Tibial nerve (tissue), 4 donors: ENCODE data around the gene RXFP3. TPM values are rescaled to one million over a fixed set of nuclear protein-coding genes. Genes with fewer than 3 reads are reported as not detected.

Experiments used
- DNase-seq, 2 donors: peaks; one replicate each; pipeline ENCODE4 v3.0.0-alpha.2; 2019; ENCODE audit warnings: low spot score in 2 of 2
- H3K27ac ChIP-seq, 4 donors: fragments of 200-600 bp; sonication (generic) in 3 of 4; one replicate each; pipeline ENCODE4 v1.5.1; 2017 to 2019; ENCODE audit warnings: mild to moderate bottlenecking in 1 of 4
- H3K27me3 ChIP-seq, 2 donors: fragments of 200-600 bp; sonication (generic) in 1 of 2; one replicate each; pipeline versions ENCODE4 v1.5.1 to v1.6.0; 2017 to 2019
- H3K36me3 ChIP-seq, 3 donors: fragments of 200-600 bp; sonication (generic); one replicate each; pipeline ENCODE4 v1.5.1; 2018 to 2019
- H3K4me1 ChIP-seq, 4 donors: fragments of 200-600 bp; sonication (generic) in 3 of 4; one replicate each; pipeline ENCODE4 v1.5.1; 2017 to 2019
- H3K4me3 ChIP-seq, 4 donors: fragments of 200-600 bp; sonication (generic) in 3 of 4; one replicate each; pipeline ENCODE4 v1.5.1; 2017 to 2019; ENCODE audit warnings: mild to moderate bottlenecking in 1 of 4, moderate library complexity in 1 of 4
- H3K9me3 ChIP-seq, 4 donors: fragments of 200-600 bp; sonication (generic) in 3 of 4; one replicate each; pipeline ENCODE4 v1.5.1; 2017 to 2019
- EP300 ChIP-seq, 2 donors: sonication (generic); formaldehyde crosslinking; IDR thresholded peaks; one replicate each; pipeline ENCODE4 v1.6.1; 2017; ENCODE audit warnings: antibody characterized with exemption in 2 of 2, mild to moderate bottlenecking in 1 of 2
- POLR2A ChIP-seq, 2 donors: fragments of 450-650 bp; IDR thresholded peaks; one replicate each; pipeline ENCODE4 v1.6.1; 2017; ENCODE audit warnings: antibody characterized with exemption in 2 of 2, mild to moderate bottlenecking in 2 of 2, moderate library complexity in 2 of 2
- WGBS, 2 donors: methylation state at CpG; one replicate each; pipeline ENCODE4 v1.1.5; 2018; 5-methylcytosine and 5-hydroxymethylcytosine counted together
- total RNA-seq, 4 donors: library from RNA; depleted of rRNA; stranded (reverse); fragments of >200 nt; gene quantifications; one replicate each; pipeline ENCODE4 v1.1.0, GENCODE V29; 2016
- TF ChIP-seq, protein P1 (sequence below), 5 experiments: fragments of 200-600 bp in 3 of 5; fragments of 450-650 bp in 2 of 5; sonication (generic) in 3 of 5; IDR thresholded peaks; one replicate each; pipeline ENCODE4 v1.5.1; 2016 to 2019; ENCODE audit warnings: antibody characterized with exemption in 5 of 5, mild to moderate bottlenecking in 3 of 5, moderate library complexity in 2 of 5

RXFP3 gene
- total RNA-seq, 4 donors from 2014 or later, result not detected

DNA sequence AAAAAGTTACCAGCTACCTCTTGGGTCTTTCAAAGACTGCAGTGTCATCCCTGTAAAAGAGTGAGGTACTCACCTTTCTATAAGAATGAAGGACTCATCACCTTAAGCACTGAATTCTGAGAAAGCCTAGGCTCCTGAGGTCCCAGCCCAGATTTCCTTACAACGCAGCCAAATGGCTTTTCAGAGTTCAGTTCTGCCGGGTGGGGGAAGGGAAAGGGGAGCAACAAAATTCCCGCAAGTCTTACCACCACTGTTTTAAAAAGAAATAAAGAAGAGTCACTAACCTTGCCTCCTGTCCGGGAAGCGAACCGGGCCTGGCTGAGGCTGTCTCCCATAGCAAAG, 44.8 kb upstream of the RXFP3 start:
- 6 to 13% methylated on average over 6 of the region's 6 CpGs for WGBS, 2 donors
- TF ChIP-seq POLR2A (IDR thresholded peaks at IDR 0.05), result no peak
- TF ChIP-seq, protein P1, sequence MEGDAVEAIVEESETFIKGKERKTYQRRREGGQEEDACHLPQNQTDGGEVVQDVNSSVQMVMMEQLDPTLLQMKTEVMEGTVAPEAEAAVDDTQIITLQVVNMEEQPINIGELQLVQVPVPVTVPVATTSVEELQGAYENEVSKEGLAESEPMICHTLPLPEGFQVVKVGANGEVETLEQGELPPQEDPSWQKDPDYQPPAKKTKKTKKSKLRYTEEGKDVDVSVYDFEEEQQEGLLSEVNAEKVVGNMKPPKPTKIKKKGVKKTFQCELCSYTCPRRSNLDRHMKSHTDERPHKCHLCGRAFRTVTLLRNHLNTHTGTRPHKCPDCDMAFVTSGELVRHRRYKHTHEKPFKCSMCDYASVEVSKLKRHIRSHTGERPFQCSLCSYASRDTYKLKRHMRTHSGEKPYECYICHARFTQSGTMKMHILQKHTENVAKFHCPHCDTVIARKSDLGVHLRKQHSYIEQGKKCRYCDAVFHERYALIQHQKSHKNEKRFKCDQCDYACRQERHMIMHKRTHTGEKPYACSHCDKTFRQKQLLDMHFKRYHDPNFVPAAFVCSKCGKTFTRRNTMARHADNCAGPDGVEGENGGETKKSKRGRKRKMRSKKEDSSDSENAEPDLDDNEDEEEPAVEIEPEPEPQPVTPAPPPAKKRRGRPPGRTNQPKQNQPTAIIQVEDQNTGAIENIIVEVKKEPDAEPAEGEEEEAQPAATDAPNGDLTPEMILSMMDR (IDR thresholded peaks at IDR 0.05), result no peak
- TF ChIP-seq EP300 (IDR thresholded peaks at IDR 0.05), result no peak
- peak overlapping the region in 1 of 4 donors; percentile 8 for H3K27ac ChIP-seq

GRCh38 chr5:33891788-33892619, 44.2 kb upstream of the RXFP3 start, which contains the start of gene ADAMTS12:
Gene ADAMTS12 (minus strand): TSS chr5:33891990. CDS start chr5:33891856, 134 bp downstream.
- DNase-seq, result no peak
- Histone ChIP-seq H3K36me3 (no peaks in the 10 kb centered on the region), H3K4me3 (peak within 1 kb of the TSS; percentile 27 to 60 (median 40)), H3K27me3 (no peaks in the 10 kb centered on the region), H3K4me1 (peaks cover 0 to 34% (median 14%) of the 10 kb centered on the region in 4 donors), H3K27ac (peak within 1 kb of the TSS in 3 of 4 donors; percentile 23 to 60 (median 37)), H3K9me3 (no peaks in the 10 kb centered on the region)
- TF ChIP-seq POLR2A (IDR thresholded peaks at IDR 0.05), result no peak
- TF ChIP-seq, protein P1 (IDR thresholded peaks at IDR 0.05), result no peak
- 3% methylated on average over 26 to 45 of the region's 45 CpGs for WGBS, 2 donors

More for the DNA sequence above, 44.8 kb upstream of the RXFP3 start:
- peak overlapping the region; percentile 27 to 60 (median 40) for H3K4me3 ChIP-seq
- peaks cover 0 to 34% (median 14%) of the 10 kb centered on the region in 4 donors for H3K4me1 ChIP-seq
- H3K36me3 ChIP-seq, result no peaks in the 10 kb centered on the region
- H3K9me3 ChIP-seq, result no peaks in the 10 kb centered on the region
- DNase-seq, result no peak
- H3K27me3 ChIP-seq, result no peaks in the 10 kb centered on the region

DNA sequence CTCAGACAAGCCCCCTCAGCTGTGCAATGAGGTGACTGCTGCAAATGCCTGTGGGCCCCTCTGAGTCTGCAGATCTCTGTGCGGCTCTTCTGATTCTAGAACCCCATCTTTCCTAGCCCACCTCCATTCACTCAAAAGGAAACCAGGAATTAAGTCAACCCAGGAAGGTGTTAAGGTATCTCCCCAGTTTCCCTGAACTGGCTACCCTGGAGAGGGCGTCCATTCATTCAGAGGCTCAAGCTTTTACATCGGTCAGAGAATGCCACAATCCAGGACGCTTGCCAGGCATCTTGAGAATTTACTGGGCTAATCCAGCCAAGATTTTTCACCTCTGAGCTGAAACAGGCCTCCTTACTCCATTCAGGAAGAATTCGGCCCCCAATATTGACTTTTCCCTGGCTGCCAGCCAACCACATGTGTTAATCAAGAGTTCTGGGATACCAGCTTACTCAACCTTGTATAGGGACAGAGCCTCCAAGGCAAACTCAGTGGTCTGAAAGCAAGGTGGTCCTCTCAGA, 43.5 kb upstream of the RXFP3 start:
- WGBS, 2 donors, result 20 to 26% methylated on average over 5 of the region's 5 CpGs
- Histone ChIP-seq H3K27ac (peak overlapping the region in 3 of 4 donors; percentile 23 to 60 (median 37)), H3K4me3 (peak overlapping the region in 3 of 4 donors; percentile 27 to 60 (median 35))

GRCh38 chr5:33894566-33894965, 41.6 kb upstream of the RXFP3 start:
- TF ChIP-seq EP300 (IDR thresholded peaks at IDR 0.05) (no peak), POLR2A (IDR thresholded peaks at IDR 0.05) (no peak)
- TF ChIP-seq, protein P1 (IDR thresholded peaks at IDR 0.05), result no peak
- no peak overlapping the region for H3K4me3 ChIP-seq
- no peak for DNase-seq
- no peaks in the 10 kb centered on the region for H3K9me3 ChIP-seq
- no peak overlapping the region for H3K27ac ChIP-seq
- H3K27me3 ChIP-seq, result no peaks in the 10 kb centered on the region
- no peaks in the 10 kb centered on the region for H3K36me3 ChIP-seq
- WGBS, 2 donors, result 90 to 92% methylated on average over 1 of the region's 1 CpG
- peaks cover 0 to 34% (median 13%) of the 10 kb centered on the region in 4 donors for H3K4me1 ChIP-seq

More for the DNA sequence above, 43.5 kb upstream of the RXFP3 start:
- peaks cover 0 to 34% (median 14%) of the 10 kb centered on the region in 4 donors for H3K4me1 ChIP-seq
- TF ChIP-seq, protein P1 (IDR thresholded peaks at IDR 0.05), result no peak
- no peak for TF ChIP-seq POLR2A (IDR thresholded peaks at IDR 0.05)
- no peak for TF ChIP-seq EP300 (IDR thresholded peaks at IDR 0.05)
- no peaks in the 10 kb centered on the region for H3K9me3 ChIP-seq
- no peaks in the 10 kb centered on the region for H3K36me3 ChIP-seq
- DNase-seq, result peak in 1 of 2 donors; percentile 41
- no peaks in the 10 kb centered on the region for H3K27me3 ChIP-seq

DNA sequence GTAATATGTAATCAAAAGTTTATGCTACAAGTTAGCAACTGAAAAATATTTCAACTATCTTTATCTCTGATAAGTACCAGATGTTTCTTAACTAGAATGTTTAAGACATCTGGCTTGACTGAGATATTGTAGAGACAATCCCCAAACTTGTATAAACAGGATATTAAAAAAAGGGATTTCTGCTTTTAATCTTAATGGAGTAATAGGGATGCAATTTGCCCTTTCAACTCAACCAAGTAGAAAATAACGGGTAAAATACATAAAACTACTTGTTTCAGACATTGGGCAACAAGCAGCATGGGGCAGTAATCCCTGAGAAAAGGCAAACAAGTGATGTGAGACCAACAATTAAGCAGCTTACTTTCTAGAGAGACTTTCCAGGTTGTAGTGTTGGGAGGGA, 35.0 kb upstream of the RXFP3 start:
- WGBS, 2 donors, result 41 to 49% methylated on average over 1 of the region's 1 CpG
- Histone ChIP-seq H3K9me3 (peaks cover 0 to 26% (median 3%) of the 10 kb centered on the region in 4 donors), H3K36me3 (no peaks in the 10 kb centered on the region), H3K4me3 (no peak overlapping the region), H3K27me3 (no peaks in the 10 kb centered on the region), H3K27ac (no peak overlapping the region), H3K4me1 (no peaks in the 10 kb centered on the region)
- TF ChIP-seq POLR2A (IDR thresholded peaks at IDR 0.05), result no peak
- TF ChIP-seq, protein P1 (IDR thresholded peaks at IDR 0.05), result no peak
- no peak for TF ChIP-seq EP300 (IDR thresholded peaks at IDR 0.05)
- no peak for DNase-seq
